Raji (cell line): Measurements from ENCODE around the gene SERPINA3.

Experiments
- POLR2A ChIP-seq: IDR thresholded peaks from 2 replicates; pipeline ENCODE4 v1.6.1; 2011; ENCODE audit warnings: low read depth, low read length, control low read depth; ENCODE audit not compliant: insufficient read depth

SERPINA3 gene

GRCh38 chr14:94649543-94650443, 37.6 kb downstream of the SERPINA3 start:
- no peak for TF ChIP-seq POLR2A

GRCh38 chr14:94650444-94650775, 38.2 kb downstream of the SERPINA3 start:
- TF ChIP-seq POLR2A, result no peak

- TF ChIP-seq POLR2A, result no peak
Measured at GRCh38 chr14:94650806-94651805, 38.9 kb downstream of the SERPINA3 start.

- no peak for TF ChIP-seq POLR2A
Measured at GRCh38 chr14:94653321-94653720, 41.1 kb downstream of the SERPINA3 start.

- no peak for TF ChIP-seq POLR2A
Measured at GRCh38 chr14:94654071-94654861, 42.1 kb downstream of the SERPINA3 start.

GRCh38 chr14:94655169-94655710, 43.0 kb downstream of the SERPINA3 start:
- TF ChIP-seq POLR2A, result no peak

- no peak for TF ChIP-seq POLR2A
Measured at GRCh38 chr14:94656043-94656442, 43.9 kb downstream of the SERPINA3 start.

GRCh38 chr14:94659256-94659655, 47.1 kb downstream of the SERPINA3 start:
- TF ChIP-seq POLR2A, result no peak

GRCh38 chr14:94659901-94660300, 47.7 kb downstream of the SERPINA3 start:
- no peak for TF ChIP-seq POLR2A

GRCh38 chr14:94660306-94660946, 48.2 kb downstream of the SERPINA3 start:
- no peak for TF ChIP-seq POLR2A

GRCh38 chr14:94663538-94663937, 51.3 kb downstream of the SERPINA3 start:
- TF ChIP-seq POLR2A, result no peak

- TF ChIP-seq POLR2A, result no peak
Measured at GRCh38 chr14:94663965-94664704, 51.9 kb downstream of the SERPINA3 start.

- TF ChIP-seq POLR2A, result no peak
Measured at GRCh38 chr14:94665121-94665520, 52.9 kb downstream of the SERPINA3 start.
